Activated CD4-positive, alpha-beta T cell treated with anti-CD3 and anti-CD28 coated beads, Interleukin-2, amount 50 U/mL, for 24 hours (primary cell): ENCODE results near the gene PRKCE.

ENCODE experiments used
- DNase-seq, 2 donors: peaks; one replicate each; pipeline ENCODE4 v3.0.0-alpha.2; 2020; ENCODE audit warnings: low read depth in 1 of 2, low spot score in 1 of 2

PRKCE gene

DNA sequence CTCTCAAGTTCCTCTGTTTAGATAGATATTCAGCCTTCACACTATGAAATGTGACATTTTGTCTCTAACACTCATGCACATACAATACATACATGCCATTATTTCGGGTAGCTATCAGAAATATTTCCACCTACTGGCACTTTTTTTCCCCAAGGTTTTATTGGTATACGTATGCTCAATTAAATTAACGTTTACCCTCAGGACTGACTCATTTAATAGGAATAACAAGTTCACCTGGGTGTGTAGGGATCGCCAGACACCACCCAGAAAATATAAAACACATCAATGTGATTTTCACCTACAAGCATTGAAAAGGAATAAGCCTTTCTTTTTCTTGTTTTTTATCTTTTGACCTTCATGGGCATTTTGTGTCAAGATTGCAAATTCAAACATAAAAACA is 507.2 kb downstream of the PRKCE start:
- DNase-seq: no peak

- DNase-seq: no peak
Measured at GRCh38 chr2:46160326-46160725, 508.9 kb downstream of the PRKCE start.

- no peak for DNase-seq
Measured at GRCh38 chr2:46161315-46161714, 509.8 kb downstream of the PRKCE start.

GRCh38 chr2:46161911-46162310 is 510.4 kb downstream of the PRKCE start:
- DNase-seq: no peak

- no peak for DNase-seq
Measured at GRCh38 chr2:46162329-46163097, 511.0 kb downstream of the PRKCE start.

- no peak for DNase-seq
Measured at GRCh38 chr2:46163098-46163430, 511.6 kb downstream of the PRKCE start.

- no peak for DNase-seq
Measured at GRCh38 chr2:46163804-46164528, 512.5 kb downstream of the PRKCE start.

DNA sequence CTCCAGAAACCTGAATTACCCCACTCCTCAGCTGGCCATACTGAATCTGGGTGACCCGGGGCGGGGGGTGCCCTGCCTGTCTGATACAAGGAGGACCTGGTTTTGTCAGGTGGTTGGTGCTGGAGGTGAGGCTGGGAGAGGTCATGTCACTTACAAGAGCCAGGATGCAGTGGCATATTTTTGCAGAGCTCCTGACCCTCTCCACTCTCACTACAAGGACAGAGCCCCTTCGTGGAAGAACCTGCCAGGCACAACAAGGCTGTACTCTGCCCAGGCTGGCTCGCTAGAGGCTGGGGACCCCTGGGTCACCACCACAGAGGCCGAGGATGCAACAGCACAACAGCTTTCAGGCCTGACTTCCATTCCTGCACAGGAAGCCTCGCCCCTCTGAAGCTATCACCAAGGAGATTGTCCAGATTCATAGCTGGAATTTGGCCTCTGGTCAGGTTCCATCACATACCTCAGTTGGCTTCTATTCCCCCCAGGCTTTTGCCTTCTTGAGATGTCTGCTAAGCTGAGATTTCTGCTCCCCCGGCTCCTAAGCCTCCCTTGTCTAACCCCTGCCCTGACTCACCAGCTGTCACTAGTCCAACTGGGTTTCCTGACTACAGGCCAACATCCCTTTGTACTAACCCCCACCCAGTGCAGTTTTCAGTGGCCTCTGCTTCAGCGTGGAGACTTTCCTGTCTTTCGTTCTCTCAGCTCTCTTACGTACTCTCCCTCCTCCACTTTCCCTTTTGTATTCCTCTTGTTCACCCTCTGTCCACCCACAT is 513.2 kb downstream of the PRKCE start:
- no peak for DNase-seq

DNA sequence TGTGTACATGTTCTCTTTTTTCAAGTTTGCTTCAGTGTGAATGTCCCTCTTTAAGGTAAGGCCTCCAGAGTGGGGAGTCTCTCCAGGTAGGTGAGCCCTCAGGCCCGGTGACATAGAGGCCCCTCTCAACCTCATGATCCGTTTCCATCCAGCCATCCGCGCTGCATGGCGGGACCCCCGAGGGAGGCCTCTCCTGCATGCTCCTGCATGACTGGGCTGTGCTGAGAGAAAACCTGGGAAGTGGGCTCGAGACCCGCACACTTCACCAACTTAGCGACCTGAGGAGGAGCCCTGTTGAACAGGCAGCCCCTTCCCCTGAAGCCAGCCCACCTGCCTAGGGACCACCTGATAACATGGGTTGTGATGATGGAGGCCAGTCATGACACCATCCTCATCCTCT is 514.4 kb downstream of the PRKCE start:
- no peak for DNase-seq

GRCh38 chr2:46167406-46167805 is 515.9 kb downstream of the PRKCE start:
- DNase-seq: no peak

GRCh38 chr2:46167924-46168323 is 516.4 kb downstream of the PRKCE start:
- DNase-seq: no peak

GRCh38 chr2:46169467-46169866 is 518.0 kb downstream of the PRKCE start:
- DNase-seq: no peak

- DNase-seq: no peak
Measured at GRCh38 chr2:46170026-46170425, 518.6 kb downstream of the PRKCE start.

DNA sequence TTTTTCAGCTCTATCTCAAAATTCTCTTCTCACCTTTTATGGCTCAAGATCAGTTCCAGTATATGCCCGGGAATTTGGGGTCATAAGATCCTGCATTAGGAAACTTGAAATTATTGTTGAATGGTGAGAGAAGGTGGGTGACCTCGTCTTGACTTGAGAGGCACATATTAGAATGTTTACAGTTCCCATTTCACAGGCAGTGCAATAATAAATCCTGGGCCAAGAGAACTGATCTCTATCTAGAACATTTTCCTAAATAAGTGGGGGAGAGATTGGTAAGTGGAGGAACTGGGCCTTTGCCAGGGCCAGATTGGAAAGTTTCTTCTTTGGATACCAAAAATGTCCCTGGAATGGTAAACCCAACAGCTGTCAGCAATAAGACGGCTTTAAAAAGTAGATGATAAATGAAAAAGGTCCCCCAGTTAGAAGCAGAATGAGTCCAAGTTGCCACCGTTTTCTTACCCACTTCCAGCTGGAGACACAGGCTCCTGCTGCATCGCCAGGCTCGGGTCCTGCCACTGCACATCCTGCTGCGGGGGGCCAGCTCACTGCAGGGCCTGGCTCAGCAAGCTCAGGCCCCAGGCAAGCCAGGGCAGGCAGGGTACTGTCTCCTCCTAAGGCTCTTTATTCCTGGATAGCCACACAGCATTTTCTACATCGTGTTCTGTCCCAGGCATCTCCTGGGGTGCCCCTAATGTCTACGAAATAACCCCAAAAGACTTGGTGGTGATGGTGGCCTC is 519.3 kb downstream of the PRKCE start:
- no peak for DNase-seq

- no peak for DNase-seq
Measured at GRCh38 chr2:46171411-46171953, 520.0 kb downstream of the PRKCE start.

DNA sequence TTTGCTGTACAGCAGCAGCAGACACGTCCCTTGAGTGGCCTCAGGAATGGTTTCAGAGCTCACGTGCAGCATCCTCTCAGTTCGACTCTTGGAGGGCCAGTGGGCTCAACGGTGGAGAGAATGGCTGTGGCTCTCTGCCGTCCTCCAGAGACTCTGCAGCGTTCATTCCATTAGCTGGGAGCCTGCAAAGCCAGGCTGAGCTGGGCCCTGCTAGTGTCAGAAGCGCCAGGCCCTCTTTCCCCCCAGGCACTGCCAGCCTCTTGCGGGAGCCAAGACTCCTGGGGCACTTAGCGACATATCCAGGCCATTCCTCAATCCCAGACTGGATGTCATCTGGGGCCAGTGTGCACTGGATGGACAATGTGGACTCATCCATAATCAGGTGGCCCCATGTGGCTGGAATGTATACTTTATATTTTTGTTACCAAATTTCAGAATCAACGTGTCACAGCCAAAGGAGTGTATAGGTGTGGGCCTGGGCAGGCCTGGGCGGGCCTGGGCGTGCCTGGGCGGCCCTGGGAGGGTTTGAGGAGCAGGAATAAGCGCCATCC is 520.6 kb downstream of the PRKCE start:
- DNase-seq: no peak

DNA sequence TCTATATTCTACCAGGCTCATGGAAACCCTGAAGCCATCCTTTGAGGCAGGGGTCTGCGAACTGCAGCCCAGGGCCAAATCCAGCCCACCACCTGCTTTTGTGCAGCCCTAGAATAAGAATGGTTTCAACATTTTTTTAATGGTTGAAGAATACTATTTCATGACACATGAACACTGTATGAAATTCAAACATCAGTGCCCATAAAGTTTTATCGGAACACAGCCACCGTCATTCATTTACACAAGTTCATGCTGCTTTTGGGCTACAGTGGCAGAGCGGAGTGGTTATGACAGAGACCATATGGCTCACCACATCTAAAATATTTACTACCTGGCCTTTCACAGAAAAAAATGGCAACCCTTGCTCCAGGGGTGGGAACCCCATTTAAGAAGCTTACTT is 521.6 kb downstream of the PRKCE start:
- DNase-seq: no peak

DNA sequence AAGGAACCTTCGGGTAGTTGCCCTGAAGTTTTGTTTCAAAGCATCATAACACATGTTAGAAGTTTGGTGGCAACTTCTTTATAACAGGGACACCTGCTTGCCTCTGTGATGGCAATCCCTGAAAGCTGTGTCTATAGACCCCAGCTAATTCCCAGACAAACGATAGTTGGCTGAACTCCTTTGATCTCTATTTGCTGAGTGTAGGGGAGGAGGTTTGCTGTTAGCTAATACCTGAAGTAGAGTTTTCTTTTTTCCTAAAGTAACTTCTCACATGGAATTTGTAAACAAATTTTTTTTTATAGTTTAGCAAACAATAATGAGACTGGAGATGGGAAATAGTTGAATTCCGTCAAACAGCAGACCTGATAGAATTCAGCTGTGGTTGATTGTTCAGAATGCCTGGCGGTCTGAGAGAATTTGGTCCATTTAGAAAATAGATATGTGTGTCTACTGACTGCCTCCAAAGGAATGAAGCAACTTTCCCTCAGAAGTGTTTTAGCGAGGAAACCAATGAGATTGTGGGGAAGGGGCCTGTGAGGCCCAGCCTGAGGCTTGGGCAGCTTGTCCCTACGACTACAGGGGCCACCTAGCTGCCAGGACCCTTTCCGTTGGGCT is 522.3 kb downstream of the PRKCE start:
- no peak for DNase-seq

DNA sequence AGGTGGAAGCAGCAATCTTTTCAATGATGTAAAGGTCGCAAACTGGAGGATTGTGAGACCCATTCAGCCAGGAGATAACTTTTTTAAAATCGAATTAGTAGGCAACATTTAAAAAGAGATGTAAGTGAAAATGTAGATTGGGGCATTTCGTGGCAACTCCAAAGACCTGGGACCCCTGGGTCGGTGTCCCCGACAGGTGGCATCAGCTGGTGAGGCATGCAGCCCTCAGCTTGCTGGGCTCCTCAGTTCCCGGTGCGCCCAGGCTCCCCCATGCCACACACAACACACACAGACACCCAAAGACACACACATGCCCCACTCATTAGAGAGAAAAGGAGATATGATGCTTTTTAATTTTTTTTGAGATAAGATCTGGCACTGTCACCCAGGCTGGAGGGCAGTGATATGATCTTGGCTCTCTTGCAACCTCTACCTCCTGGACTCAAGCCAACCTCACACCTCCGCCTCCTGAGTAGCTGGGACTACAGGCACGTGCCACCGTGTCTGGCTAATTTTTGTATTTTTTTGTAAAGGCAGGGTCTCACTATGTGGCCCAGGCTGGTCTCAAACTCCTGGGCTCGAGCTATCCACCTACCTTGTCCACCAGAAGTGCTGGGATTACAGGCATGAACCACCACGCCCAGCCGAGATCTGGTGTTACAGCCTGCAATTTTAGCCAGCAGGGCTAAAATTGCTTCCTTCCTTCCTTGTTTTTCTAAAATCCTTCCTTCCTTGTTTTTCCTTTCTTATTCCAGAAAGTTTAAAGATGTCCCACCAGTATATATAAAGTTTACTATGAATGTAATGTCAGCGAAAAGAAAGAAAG is 523.1 kb downstream of the PRKCE start:
- DNase-seq: no peak

GRCh38 chr2:46175419-46175818 is 523.9 kb downstream of the PRKCE start:
- DNase-seq: no peak
